Measurements from ENCODE around the gene ALPL. TPM values are rescaled to one million over a fixed set of nuclear protein-coding genes. Genes with fewer than 3 reads are reported as not detected.

Gene ALPL
- total RNA-seq, 1 donor from 2014 or later: 43.1 TPM

GRCh38 chr1:21598417-21598816 lies 89.2 kb downstream of the ALPL start:
- TF ChIP-seq, protein P1, sequence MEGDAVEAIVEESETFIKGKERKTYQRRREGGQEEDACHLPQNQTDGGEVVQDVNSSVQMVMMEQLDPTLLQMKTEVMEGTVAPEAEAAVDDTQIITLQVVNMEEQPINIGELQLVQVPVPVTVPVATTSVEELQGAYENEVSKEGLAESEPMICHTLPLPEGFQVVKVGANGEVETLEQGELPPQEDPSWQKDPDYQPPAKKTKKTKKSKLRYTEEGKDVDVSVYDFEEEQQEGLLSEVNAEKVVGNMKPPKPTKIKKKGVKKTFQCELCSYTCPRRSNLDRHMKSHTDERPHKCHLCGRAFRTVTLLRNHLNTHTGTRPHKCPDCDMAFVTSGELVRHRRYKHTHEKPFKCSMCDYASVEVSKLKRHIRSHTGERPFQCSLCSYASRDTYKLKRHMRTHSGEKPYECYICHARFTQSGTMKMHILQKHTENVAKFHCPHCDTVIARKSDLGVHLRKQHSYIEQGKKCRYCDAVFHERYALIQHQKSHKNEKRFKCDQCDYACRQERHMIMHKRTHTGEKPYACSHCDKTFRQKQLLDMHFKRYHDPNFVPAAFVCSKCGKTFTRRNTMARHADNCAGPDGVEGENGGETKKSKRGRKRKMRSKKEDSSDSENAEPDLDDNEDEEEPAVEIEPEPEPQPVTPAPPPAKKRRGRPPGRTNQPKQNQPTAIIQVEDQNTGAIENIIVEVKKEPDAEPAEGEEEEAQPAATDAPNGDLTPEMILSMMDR (conservative IDR thresholded peaks at IDR 0.05): no peak
- Mint-ChIP-seq H3K27ac (no peak overlapping the region), H3K27me3 (peaks cover 5% of the 10 kb centered on the region), H3K36me3 (no peaks in the 10 kb centered on the region), H3K4me3 (no peak overlapping the region), H3K4me1 (ENCODE audit: unreplicated experiment) (no peaks in the 10 kb centered on the region), H3K9me3 (no peaks in the 10 kb centered on the region)
- no peak for DNase-seq (ENCODE audit: extremely low spot score, unreplicated experiment)

GRCh38 chr1:21598904-21599303 lies 89.7 kb downstream of the ALPL start:
- Mint-ChIP-seq H3K4me1 (ENCODE audit: unreplicated experiment) (peaks cover 1% of the 10 kb centered on the region), H3K27me3 (peaks cover 5% of the 10 kb centered on the region), H3K4me3 (no peak overlapping the region), H3K9me3 (no peaks in the 10 kb centered on the region), H3K27ac (no peak overlapping the region), H3K36me3 (no peaks in the 10 kb centered on the region)
- TF ChIP-seq, protein P1 (conservative IDR thresholded peaks at IDR 0.05): no peak
- no peak for DNase-seq (ENCODE audit: extremely low spot score, unreplicated experiment)

DNA sequence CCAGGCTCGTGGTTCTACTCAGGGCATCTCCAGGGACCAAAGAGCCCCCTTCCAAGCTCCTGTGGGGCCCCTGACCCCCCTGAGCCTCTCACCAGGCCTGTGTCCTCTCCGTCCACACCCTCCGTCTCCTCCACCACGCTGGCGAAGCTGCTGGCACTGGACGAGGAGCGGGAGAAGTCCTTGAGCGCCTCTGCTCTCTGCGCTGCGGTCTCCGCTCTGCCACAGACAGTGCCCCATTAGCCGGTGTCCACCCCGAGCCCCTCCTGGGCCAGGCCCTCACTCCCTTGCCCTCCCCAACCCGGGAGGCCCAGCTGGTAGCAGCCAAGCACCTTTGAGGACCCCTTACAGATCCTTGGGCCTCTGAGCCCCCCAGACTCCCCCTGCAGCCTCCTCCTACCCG lies 90.2 kb downstream of the ALPL start:
- Mint-ChIP-seq H3K27ac (no peak overlapping the region), H3K9me3 (no peaks in the 10 kb centered on the region), H3K36me3 (no peaks in the 10 kb centered on the region), H3K4me1 (ENCODE audit: unreplicated experiment) (peaks cover 6% of the 10 kb centered on the region), H3K4me3 (no peak overlapping the region), H3K27me3 (peaks cover 5% of the 10 kb centered on the region)
- no peak for DNase-seq (ENCODE audit: extremely low spot score, unreplicated experiment)
- TF ChIP-seq, protein P1 (conservative IDR thresholded peaks at IDR 0.05): no peak

DNA sequence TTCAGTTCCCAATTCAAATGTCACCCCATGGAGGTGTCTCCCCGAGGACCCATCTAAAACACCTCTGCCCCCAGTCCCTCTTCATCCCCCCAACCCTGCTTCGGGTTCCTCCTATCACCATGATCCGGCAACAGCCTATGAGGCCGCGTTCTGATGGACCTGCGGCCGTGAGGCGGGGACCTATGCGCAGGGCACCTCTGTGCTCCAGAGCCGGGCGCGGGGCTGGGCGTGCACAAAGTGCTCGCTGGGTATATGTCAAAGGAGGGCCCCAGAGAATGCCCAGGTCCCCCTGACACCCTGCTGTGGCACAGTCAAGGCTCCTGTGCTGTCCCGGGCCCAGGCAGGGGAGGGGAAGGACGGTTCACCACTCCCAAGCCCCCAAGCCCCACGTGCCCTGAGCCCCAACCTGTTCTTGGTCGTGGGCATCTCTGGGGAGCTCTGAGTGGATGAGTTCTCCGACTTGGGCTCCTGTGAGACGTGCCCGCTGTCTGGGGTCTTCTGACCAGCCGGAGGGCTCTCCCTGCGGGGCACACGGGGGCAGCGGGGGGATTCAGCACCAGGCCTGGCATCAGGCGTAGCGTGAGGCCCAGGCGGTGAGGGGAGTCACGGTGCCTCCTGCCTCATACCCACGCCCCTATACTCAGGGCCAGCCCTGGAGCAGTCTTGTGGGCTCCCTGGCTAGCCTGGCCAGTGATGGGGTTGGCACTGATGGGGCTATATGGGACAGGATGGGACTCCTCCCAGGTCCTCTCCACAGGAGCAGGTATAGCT lies 92.2 kb downstream of the ALPL start:
- peaks cover 8% of the 10 kb centered on the region for H3K4me1 Mint-ChIP-seq (ENCODE audit: unreplicated experiment)
- H3K4me3 Mint-ChIP-seq: no peak overlapping the region
- no peak for DNase-seq (ENCODE audit: extremely low spot score, unreplicated experiment)
- H3K9me3 Mint-ChIP-seq: no peaks in the 10 kb centered on the region
- TF ChIP-seq, protein P1 (conservative IDR thresholded peaks at IDR 0.05): no peak
- H3K27ac Mint-ChIP-seq: no peak overlapping the region
- H3K27me3 Mint-ChIP-seq: peaks cover 5% of the 10 kb centered on the region
- no peaks in the 10 kb centered on the region for H3K36me3 Mint-ChIP-seq

DNA sequence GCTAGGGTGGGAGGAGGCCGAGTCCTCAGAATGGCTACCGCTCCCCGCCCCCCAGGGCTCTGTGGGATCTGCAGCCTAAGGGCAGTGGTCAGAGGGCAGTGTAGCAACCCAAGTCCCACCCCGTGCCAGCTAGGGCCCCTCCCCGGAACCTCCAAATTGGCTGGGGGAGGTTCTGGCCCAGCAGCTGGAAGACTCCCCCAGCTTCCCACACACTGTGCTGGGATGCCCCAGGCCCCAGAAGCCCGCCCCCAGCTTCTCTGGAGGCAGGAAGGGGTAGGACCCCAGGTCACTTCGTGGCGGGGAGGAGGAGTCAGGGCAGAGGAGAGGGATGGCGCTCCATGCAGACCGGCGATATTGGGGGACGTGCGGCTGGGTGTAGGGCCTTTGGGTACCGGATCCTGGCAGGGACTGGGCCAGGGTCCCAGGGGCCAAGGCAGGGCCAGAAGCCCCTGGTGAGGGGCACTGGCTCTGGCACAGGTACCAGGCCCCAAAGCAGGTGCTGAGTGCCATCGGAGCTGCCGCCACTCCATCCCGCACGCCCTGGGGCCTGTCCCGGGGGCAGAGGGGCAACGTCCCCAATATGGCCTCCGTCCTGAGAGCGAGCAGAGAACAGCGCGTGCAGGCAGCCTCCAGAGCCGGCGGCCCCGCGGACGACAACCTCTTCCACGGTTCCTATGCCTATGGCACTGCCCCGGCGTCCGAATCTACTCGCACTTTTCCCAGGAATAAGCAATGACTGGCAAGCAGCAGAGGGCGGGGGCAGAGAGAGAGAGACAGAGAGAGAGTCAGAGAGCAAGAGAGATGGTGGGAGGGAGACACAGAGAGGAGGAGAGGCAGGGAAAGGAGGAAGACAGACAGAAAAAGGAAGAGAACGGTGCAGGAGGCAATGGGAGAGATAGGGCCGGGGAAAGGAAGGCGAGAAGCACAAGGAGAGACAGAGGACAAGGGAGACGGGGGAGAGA lies 94.2 kb downstream of the ALPL start:
- no peak overlapping the region for H3K4me3 Mint-ChIP-seq
- peaks cover 5% of the 10 kb centered on the region for H3K27me3 Mint-ChIP-seq
- H3K4me1 Mint-ChIP-seq (ENCODE audit: unreplicated experiment): peaks cover 18% of the 10 kb centered on the region
- no peak for DNase-seq (ENCODE audit: extremely low spot score, unreplicated experiment)
- no peaks in the 10 kb centered on the region for H3K9me3 Mint-ChIP-seq
- TF ChIP-seq, protein P1 (conservative IDR thresholded peaks at IDR 0.05): no peak
- no peak overlapping the region for H3K27ac Mint-ChIP-seq
- no peaks in the 10 kb centered on the region for H3K36me3 Mint-ChIP-seq

All from type B pancreatic cell (in vitro differentiated cells).